ENCODE measurements around the gene DLGAP4. TPM values are rescaled to one million over a fixed set of nuclear protein-coding genes. Genes with fewer than 3 reads are reported as not detected.

The DLGAP4 gene
- total RNA-seq, 4 donors from 2014 or later = 38.6 to 193 (median 80.5) TPM

DNA sequence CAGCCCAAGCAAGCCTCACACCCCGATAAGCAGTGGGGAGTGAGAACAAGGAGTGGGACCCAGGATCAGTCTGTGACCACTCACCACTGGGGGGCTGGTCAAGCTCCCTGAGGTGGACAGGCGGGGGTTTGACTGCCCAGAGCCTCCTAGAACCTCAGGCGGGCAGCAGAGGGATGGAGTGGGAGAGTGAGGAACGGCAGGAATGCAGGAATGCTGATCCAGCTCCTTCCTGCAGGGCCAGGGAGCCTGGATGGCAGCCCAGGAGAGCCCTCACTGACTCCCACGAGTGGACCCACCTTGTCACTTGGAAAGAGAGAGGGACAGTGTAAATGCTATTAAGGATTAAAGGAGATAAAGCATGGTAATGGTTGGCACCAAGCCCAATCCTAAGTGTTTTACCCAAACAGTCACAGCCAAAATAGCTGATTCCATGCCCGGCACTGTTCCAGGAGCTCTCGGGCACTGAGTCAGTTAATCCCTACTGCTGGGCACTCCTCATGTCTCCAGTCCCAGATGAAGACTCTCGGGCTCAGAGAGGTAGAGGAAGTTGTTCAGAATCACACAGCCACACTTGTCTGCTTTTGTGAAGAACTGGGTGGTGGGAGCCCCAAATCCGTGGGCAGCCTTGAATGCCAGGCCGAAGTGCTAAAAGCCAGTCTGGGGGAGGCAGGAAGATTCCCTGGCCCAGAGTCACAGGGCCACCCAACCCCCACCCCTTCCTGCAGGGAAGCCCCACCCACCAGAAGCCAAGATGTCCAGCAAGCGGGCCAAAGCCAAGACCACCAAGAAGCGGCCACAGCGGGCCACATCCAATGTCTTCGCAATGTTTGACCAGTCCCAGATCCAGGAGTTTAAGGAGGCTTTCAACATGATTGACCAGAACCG is 238.2 kb downstream of the DLGAP4 start:
- H3K4me3 ChIP-seq = peak overlapping the region; percentile 78 to 95
- peaks cover 2 to 25% of the 10 kb centered on the region in 2 donors for H3K4me1 ChIP-seq
- H3K27me3 ChIP-seq = no peaks in the 10 kb centered on the region
- no peak for TF ChIP-seq POLR2A (IDR thresholded peaks at IDR 0.05)
- TF ChIP-seq, protein P1, sequence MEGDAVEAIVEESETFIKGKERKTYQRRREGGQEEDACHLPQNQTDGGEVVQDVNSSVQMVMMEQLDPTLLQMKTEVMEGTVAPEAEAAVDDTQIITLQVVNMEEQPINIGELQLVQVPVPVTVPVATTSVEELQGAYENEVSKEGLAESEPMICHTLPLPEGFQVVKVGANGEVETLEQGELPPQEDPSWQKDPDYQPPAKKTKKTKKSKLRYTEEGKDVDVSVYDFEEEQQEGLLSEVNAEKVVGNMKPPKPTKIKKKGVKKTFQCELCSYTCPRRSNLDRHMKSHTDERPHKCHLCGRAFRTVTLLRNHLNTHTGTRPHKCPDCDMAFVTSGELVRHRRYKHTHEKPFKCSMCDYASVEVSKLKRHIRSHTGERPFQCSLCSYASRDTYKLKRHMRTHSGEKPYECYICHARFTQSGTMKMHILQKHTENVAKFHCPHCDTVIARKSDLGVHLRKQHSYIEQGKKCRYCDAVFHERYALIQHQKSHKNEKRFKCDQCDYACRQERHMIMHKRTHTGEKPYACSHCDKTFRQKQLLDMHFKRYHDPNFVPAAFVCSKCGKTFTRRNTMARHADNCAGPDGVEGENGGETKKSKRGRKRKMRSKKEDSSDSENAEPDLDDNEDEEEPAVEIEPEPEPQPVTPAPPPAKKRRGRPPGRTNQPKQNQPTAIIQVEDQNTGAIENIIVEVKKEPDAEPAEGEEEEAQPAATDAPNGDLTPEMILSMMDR (IDR thresholded peaks at IDR 0.05) = no peak
- intact Hi-C loops (cut with DNase I; ENCODE audit: low total_unique reads) = no loop called here
- H3K36me3 ChIP-seq = no peaks in the 10 kb centered on the region
- H3K27ac ChIP-seq = peak overlapping the region; percentile 97 to 98
- no peaks in the 10 kb centered on the region for H3K9me3 ChIP-seq
- peak; percentile 58 to 65 for DNase-seq

DNA sequence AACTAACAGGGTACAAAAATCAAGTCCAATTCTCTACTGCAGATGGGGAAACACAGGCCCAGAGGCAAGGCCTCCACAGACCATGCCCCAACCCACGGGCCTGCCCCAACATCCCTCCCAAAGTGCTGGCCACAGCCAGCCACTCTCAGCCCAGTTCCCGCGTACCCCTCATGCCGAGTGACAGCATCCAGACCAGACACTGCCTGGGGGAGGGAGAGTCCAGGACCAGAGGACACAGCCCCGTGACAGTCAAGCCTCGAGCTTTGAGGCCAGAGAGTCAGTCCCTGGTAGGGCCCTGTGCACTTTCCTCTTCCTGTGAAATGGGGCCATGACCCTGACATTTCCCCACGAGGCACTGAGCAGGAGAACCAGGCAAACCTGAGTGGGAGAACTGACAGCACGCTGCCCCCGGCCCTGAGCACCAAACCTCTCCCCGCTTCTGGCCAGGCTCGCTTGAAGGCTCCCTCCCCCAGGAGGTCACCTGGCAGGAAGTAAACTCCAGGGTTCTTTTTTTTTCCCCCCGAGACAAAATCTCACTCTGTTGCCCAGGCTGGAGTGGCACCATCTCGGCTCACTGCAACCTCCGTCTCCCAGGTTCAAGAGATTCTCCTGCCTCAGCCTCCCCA is 240.1 kb downstream of the DLGAP4 start:
- TF ChIP-seq POLR2A (IDR thresholded peaks at IDR 0.05) = no peak
- TF ChIP-seq, protein P1 (IDR thresholded peaks at IDR 0.05) = no peak
- Histone ChIP-seq H3K27ac (peak overlapping the region; percentile 97 to 98), H3K4me1 (peaks cover 2 to 25% of the 10 kb centered on the region in 2 donors), H3K36me3 (no peaks in the 10 kb centered on the region), H3K9me3 (no peaks in the 10 kb centered on the region), H3K27me3 (no peaks in the 10 kb centered on the region), H3K4me3 (no peak overlapping the region)
- DNase-seq = no peak
- intact Hi-C loops (cut with DNase I; ENCODE audit: low total_unique reads) = no loop called here

DNA sequence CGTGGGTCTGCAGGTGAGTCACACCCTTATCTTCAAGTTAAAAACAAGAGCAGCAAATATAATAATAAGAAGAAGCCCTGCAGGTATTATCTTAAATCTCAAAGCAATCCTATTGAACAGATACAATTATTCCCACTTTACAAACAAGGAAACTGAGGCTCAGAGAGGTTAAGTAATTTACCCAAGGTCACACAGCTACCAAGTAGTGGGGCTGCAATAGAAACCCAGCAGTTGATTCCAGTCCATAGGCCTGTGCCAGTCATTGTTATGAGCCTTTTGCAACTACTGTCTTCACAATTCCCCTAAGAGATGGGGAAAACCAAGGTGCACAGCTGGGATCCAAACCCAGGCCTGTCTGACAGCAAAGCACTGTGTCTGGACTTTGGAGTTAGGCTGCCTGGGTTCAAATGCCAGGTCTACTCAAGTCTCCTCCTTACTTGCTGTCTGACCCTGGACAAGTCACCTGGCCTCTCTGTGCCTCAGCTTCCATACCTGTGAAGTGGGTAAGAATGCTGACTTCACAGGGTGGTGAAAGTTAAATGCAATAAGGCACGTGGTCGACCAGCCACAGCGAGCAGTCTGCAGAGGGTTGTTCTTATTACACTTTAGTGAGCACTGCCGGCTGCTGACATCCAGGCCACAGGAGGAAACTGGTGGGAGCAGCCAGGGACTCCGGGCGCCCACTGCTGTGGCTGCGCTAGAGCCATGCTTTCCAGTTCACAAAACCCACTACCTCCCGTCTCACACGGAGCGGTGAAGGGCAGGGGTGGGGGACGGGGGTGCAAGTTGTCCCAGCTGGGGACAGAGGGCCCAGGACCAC is 241.3 kb downstream of the DLGAP4 start:
- Histone ChIP-seq H3K36me3 (no peaks in the 10 kb centered on the region), H3K4me1 (peaks cover 2 to 25% of the 10 kb centered on the region in 2 donors), H3K4me3 (no peak overlapping the region), H3K9me3 (no peaks in the 10 kb centered on the region), H3K27ac (peak overlapping the region in 1 of 2 donors; percentile 97), H3K27me3 (no peaks in the 10 kb centered on the region)
- intact Hi-C loops (cut with DNase I; ENCODE audit: low total_unique reads) = no loop called here
- DNase-seq = no peak
- TF ChIP-seq, protein P1 (IDR thresholded peaks at IDR 0.05) = no peak
- no peak for TF ChIP-seq POLR2A (IDR thresholded peaks at IDR 0.05)

DNA sequence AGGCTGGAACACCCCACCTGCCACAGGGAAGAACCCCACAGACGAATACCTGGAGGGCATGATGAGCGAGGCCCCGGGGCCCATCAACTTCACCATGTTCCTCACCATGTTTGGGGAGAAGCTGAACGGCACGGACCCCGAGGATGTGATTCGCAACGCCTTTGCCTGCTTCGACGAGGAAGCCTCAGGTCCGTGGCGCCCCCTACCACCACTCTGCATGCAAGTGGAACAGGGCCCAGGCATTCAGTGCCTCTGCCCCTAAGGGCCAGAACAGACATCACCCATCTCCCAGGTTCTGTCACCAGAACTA is 241.8 kb downstream of the DLGAP4 start:
- peaks cover 2 to 25% of the 10 kb centered on the region in 2 donors for H3K4me1 ChIP-seq
- H3K9me3 ChIP-seq = no peaks in the 10 kb centered on the region
- no peak overlapping the region for H3K27ac ChIP-seq
- no peaks in the 10 kb centered on the region for H3K27me3 ChIP-seq
- DNase-seq = peak in 1 of 2 donors; percentile 49
- TF ChIP-seq POLR2A (IDR thresholded peaks at IDR 0.05) = no peak
- TF ChIP-seq, protein P1 (IDR thresholded peaks at IDR 0.05) = no peak
- no peak overlapping the region for H3K4me3 ChIP-seq
- intact Hi-C loops (cut with DNase I; ENCODE audit: low total_unique reads) = no loop called here
- H3K36me3 ChIP-seq = no peaks in the 10 kb centered on the region
